ENCODE results near the gene RPTOR. TPM values are rescaled to one million over a fixed set of nuclear protein-coding genes. Genes with fewer than 3 reads are reported as not detected.
"Not testable (repeated sequence)": the region's sequence is repeated elsewhere in the genome, so short reads cannot be mapped to it uniquely, and the experiment has no call there.

Gene RPTOR
- total RNA-seq, 1 experiment from 2014 or later: 30.6 TPM

GRCh38 chr17:80501741-80502577 is 42.7 kb upstream of the RPTOR start:
- H3K27me3 ChIP-seq (ENCODE audit: low read length): no peaks in the 10 kb centered on the region
- H3K27ac ChIP-seq (ENCODE audit: low read length): no peak overlapping the region
- H4K20me1 ChIP-seq (ENCODE audit: insufficient read depth, low read depth, low read length): no peaks in the 10 kb centered on the region
- H3K4me1 ChIP-seq (ENCODE audit: low read length): peaks cover 6% of the 10 kb centered on the region
- DNase-seq: no peak
- no peak overlapping the region for H3K4me2 ChIP-seq (ENCODE audit: low read depth, low read length, poor library complexity, severe bottlenecking)
- H3K36me3 ChIP-seq (ENCODE audit: insufficient read depth, low read length): no peaks in the 10 kb centered on the region
- no peak overlapping the region for H3K4me3 ChIP-seq (ENCODE audit: low read length)
- H3K79me2 ChIP-seq (ENCODE audit: low read length): no peaks in the 10 kb centered on the region
- no peak overlapping the region for H2AFZ ChIP-seq (ENCODE audit: low read length)
- no peaks in the 10 kb centered on the region; the same call in 1 of the 2 replicates for H3K9me2 ChIP-seq (replicated peaks; ENCODE audit: insufficient read depth, low read length)
- no peaks in the 10 kb centered on the region for H3K9me3 ChIP-seq (ENCODE audit: low read length)
- H3K9ac ChIP-seq (ENCODE audit: low read length): no peak overlapping the region

GRCh38 chr17:80502578-80502877 is 42.1 kb upstream of the RPTOR start:
- no peaks in the 10 kb centered on the region for H4K20me1 ChIP-seq (ENCODE audit: insufficient read depth, low read depth, low read length)
- no peak overlapping the region for H3K4me3 ChIP-seq (ENCODE audit: low read length)
- no peaks in the 10 kb centered on the region; the same call in 1 of the 2 replicates for H3K9me2 ChIP-seq (replicated peaks; ENCODE audit: insufficient read depth, low read length)
- no peak overlapping the region for H3K4me2 ChIP-seq (ENCODE audit: low read depth, low read length, poor library complexity, severe bottlenecking)
- H3K9me3 ChIP-seq (ENCODE audit: low read length): no peaks in the 10 kb centered on the region
- H2AFZ ChIP-seq (ENCODE audit: low read length): no peak overlapping the region
- no peak overlapping the region for H3K9ac ChIP-seq (ENCODE audit: low read length)
- no peak overlapping the region for H3K27ac ChIP-seq (ENCODE audit: low read length)
- no peaks in the 10 kb centered on the region for H3K27me3 ChIP-seq (ENCODE audit: low read length)
- H3K4me1 ChIP-seq (ENCODE audit: low read length): peaks cover 6% of the 10 kb centered on the region
- DNase-seq: no peak
- H3K79me2 ChIP-seq (ENCODE audit: low read length): no peaks in the 10 kb centered on the region
- no peaks in the 10 kb centered on the region for H3K36me3 ChIP-seq (ENCODE audit: insufficient read depth, low read length)

GRCh38 chr17:80503031-80503430 is 41.6 kb upstream of the RPTOR start:
- Histone ChIP-seq H3K27me3 (ENCODE audit: low read length) (no peaks in the 10 kb centered on the region), H2AFZ (ENCODE audit: low read length) (no peak overlapping the region), H3K4me2 (ENCODE audit: low read depth, low read length, poor library complexity, severe bottlenecking) (no peak overlapping the region), H3K9me3 (ENCODE audit: low read length) (no peaks in the 10 kb centered on the region), H3K9me2 (replicated peaks; ENCODE audit: insufficient read depth, low read length) (no peaks in the 10 kb centered on the region; the same call in 1 of the 2 replicates), H3K27ac (ENCODE audit: low read length) (no peak overlapping the region), H3K79me2 (ENCODE audit: low read length) (no peaks in the 10 kb centered on the region), H3K36me3 (ENCODE audit: insufficient read depth, low read length) (no peaks in the 10 kb centered on the region), H3K4me3 (ENCODE audit: low read length) (no peak overlapping the region), H3K9ac (ENCODE audit: low read length) (no peak overlapping the region), H4K20me1 (ENCODE audit: insufficient read depth, low read depth, low read length) (no peaks in the 10 kb centered on the region), H3K4me1 (ENCODE audit: low read length) (peaks cover 5% of the 10 kb centered on the region)
- no peak for DNase-seq

GRCh38 chr17:80503921-80504320 is 40.7 kb upstream of the RPTOR start:
- no peak overlapping the region for H3K9ac ChIP-seq (ENCODE audit: low read length)
- no peaks in the 10 kb centered on the region for H3K27me3 ChIP-seq (ENCODE audit: low read length)
- no peaks in the 10 kb centered on the region for H3K4me1 ChIP-seq (ENCODE audit: low read length)
- no peak overlapping the region for H3K4me2 ChIP-seq (ENCODE audit: low read depth, low read length, poor library complexity, severe bottlenecking)
- no peaks in the 10 kb centered on the region; the same call in 1 of the 2 replicates for H3K9me2 ChIP-seq (replicated peaks; ENCODE audit: insufficient read depth, low read length)
- no peaks in the 10 kb centered on the region for H4K20me1 ChIP-seq (ENCODE audit: insufficient read depth, low read depth, low read length)
- no peaks in the 10 kb centered on the region for H3K36me3 ChIP-seq (ENCODE audit: insufficient read depth, low read length)
- H2AFZ ChIP-seq (ENCODE audit: low read length): no peak overlapping the region
- DNase-seq: no peak
- H3K9me3 ChIP-seq (ENCODE audit: low read length): no peaks in the 10 kb centered on the region
- H3K27ac ChIP-seq (ENCODE audit: low read length): no peak overlapping the region
- no peaks in the 10 kb centered on the region for H3K79me2 ChIP-seq (ENCODE audit: low read length)
- H3K4me3 ChIP-seq (ENCODE audit: low read length): no peak overlapping the region

- no peak for DNase-seq
- Histone ChIP-seq H3K79me2 (ENCODE audit: low read length) (no peaks in the 10 kb centered on the region), H3K9me3 (ENCODE audit: low read length) (no peaks in the 10 kb centered on the region), H4K20me1 (ENCODE audit: insufficient read depth, low read depth, low read length) (no peaks in the 10 kb centered on the region), H3K9me2 (replicated peaks; ENCODE audit: insufficient read depth, low read length) (no peaks in the 10 kb centered on the region; the same call in 1 of the 2 replicates), H3K27me3 (ENCODE audit: low read length) (no peaks in the 10 kb centered on the region), H3K27ac (ENCODE audit: low read length) (no peak overlapping the region), H3K4me2 (ENCODE audit: low read depth, low read length, poor library complexity, severe bottlenecking) (no peak overlapping the region), H3K9ac (ENCODE audit: low read length) (no peak overlapping the region), H2AFZ (ENCODE audit: low read length) (no peak overlapping the region), H3K36me3 (ENCODE audit: insufficient read depth, low read length) (no peaks in the 10 kb centered on the region), H3K4me3 (ENCODE audit: low read length) (no peak overlapping the region), H3K4me1 (ENCODE audit: low read length) (no peaks in the 10 kb centered on the region)
Measured at GRCh38 chr17:80504686-80505413, 39.8 kb upstream of the RPTOR start.

- H2AFZ ChIP-seq (ENCODE audit: low read length); H3K9ac ChIP-seq (ENCODE audit: low read length); H3K36me3 ChIP-seq (ENCODE audit: insufficient read depth, low read length); H3K9me2 ChIP-seq (replicated peaks; ENCODE audit: insufficient read depth, low read length); DNase-seq; H3K27me3 ChIP-seq (ENCODE audit: low read length); H4K20me1 ChIP-seq (ENCODE audit: insufficient read depth, low read depth, low read length); H3K4me3 ChIP-seq (ENCODE audit: low read length); H3K9me3 ChIP-seq (ENCODE audit: low read length); H3K4me1 ChIP-seq (ENCODE audit: low read length); H3K27ac ChIP-seq (ENCODE audit: low read length); H3K4me2 ChIP-seq (ENCODE audit: low read depth, low read length, poor library complexity, severe bottlenecking); H3K79me2 ChIP-seq (ENCODE audit: low read length): not testable (repeated sequence)
Measured at GRCh38 chr17:80507177-80507576, 37.5 kb upstream of the RPTOR start.

- H2AFZ ChIP-seq (ENCODE audit: low read length): no peak overlapping the region
- no peaks in the 10 kb centered on the region for H4K20me1 ChIP-seq (ENCODE audit: insufficient read depth, low read depth, low read length)
- no peaks in the 10 kb centered on the region for H3K9me3 ChIP-seq (ENCODE audit: low read length)
- H3K27me3 ChIP-seq (ENCODE audit: low read length): no peaks in the 10 kb centered on the region
- no peak overlapping the region for H3K4me2 ChIP-seq (ENCODE audit: low read depth, low read length, poor library complexity, severe bottlenecking)
- H3K79me2 ChIP-seq (ENCODE audit: low read length): no peaks in the 10 kb centered on the region
- H3K36me3 ChIP-seq (ENCODE audit: insufficient read depth, low read length): no peaks in the 10 kb centered on the region
- no peak overlapping the region for H3K27ac ChIP-seq (ENCODE audit: low read length)
- no peak for DNase-seq
- H3K4me1 ChIP-seq (ENCODE audit: low read length): no peaks in the 10 kb centered on the region
- H3K4me3 ChIP-seq (ENCODE audit: low read length): no peak overlapping the region
- no peaks in the 10 kb centered on the region; the same call in 1 of the 2 replicates for H3K9me2 ChIP-seq (replicated peaks; ENCODE audit: insufficient read depth, low read length)
- no peak overlapping the region for H3K9ac ChIP-seq (ENCODE audit: low read length)
Measured at GRCh38 chr17:80507965-80508364, 36.7 kb upstream of the RPTOR start.

GRCh38 chr17:80509311-80509710 is 35.3 kb upstream of the RPTOR start:
- Histone ChIP-seq H3K27ac (ENCODE audit: low read length) (no peak overlapping the region), H3K4me3 (ENCODE audit: low read length) (no peak overlapping the region), H3K9ac (ENCODE audit: low read length) (no peak overlapping the region), H3K27me3 (ENCODE audit: low read length) (no peaks in the 10 kb centered on the region), H4K20me1 (ENCODE audit: insufficient read depth, low read depth, low read length) (no peaks in the 10 kb centered on the region), H3K9me3 (ENCODE audit: low read length) (no peaks in the 10 kb centered on the region), H3K36me3 (ENCODE audit: insufficient read depth, low read length) (no peaks in the 10 kb centered on the region), H3K79me2 (ENCODE audit: low read length) (no peaks in the 10 kb centered on the region), H3K4me1 (ENCODE audit: low read length) (no peaks in the 10 kb centered on the region), H3K4me2 (ENCODE audit: low read depth, low read length, poor library complexity, severe bottlenecking) (no peak overlapping the region), H3K9me2 (replicated peaks; ENCODE audit: insufficient read depth, low read length) (no peaks in the 10 kb centered on the region), H2AFZ (ENCODE audit: low read length) (no peak overlapping the region)
- no peak for DNase-seq

Measured in Karpas-422 (cell line).